Small intestine (tissue), 7 donors: ENCODE data around the gene PSMD11. TPM values are rescaled to one million over a fixed set of nuclear protein-coding genes. Genes with fewer than 3 reads are reported as not detected.
A peak's percentile ranks its signal among the peaks of the same experiment; 100 is the strongest.

Source experiments
- DNase-seq, 2 donors: peaks; one replicate each; pipeline versions ENCODE4 v3.0.0 to v3.0.0-alpha.2; 2013
- FAIRE-seq: peaks from 2 replicates; lab custom pipeline; 2012; peaks lifted over from hg19 to GRCh38; lab: Jason Lieb, UNC
- H3K27ac ChIP-seq, 3 donors: one replicate each; pipeline ENCODE4 v1.5.1; 2013; ENCODE audit warnings: low read length in 2 of 3, mild to moderate bottlenecking in 2 of 3, control low read depth in 1 of 3, inconsistent platforms in 1 of 3, low read depth in 1 of 3, moderate library complexity in 1 of 3
- H3K27me3 ChIP-seq, 3 donors: one replicate each; pipeline ENCODE4 v1.6.1; 2013; ENCODE audit warnings: low read length in 3 of 3, inconsistent platforms in 1 of 3; ENCODE audit not compliant: control insufficient read depth in 3 of 3, insufficient read depth in 3 of 3
- H3K36me3 ChIP-seq, 3 donors: one replicate each; pipeline ENCODE4 v1.6.1; 2013; ENCODE audit warnings: low read length in 3 of 3, inconsistent platforms in 1 of 3, low read depth in 1 of 3, mild to moderate bottlenecking in 1 of 3, moderate library complexity in 1 of 3; ENCODE audit not compliant: control insufficient read depth in 3 of 3, insufficient read depth in 2 of 3
- H3K4me1 ChIP-seq, 3 donors: one replicate each; pipeline ENCODE4 v1.6.1; 2013; ENCODE audit warnings: low read length in 2 of 3, inconsistent platforms in 1 of 3, low read depth in 1 of 3, mild to moderate bottlenecking in 1 of 3, moderate library complexity in 1 of 3; ENCODE audit not compliant: control insufficient read depth in 3 of 3, insufficient read depth in 2 of 3
- H3K4me3 ChIP-seq, 3 donors: one replicate each; pipeline ENCODE4 v1.5.1; 2013; ENCODE audit warnings: low read length in 3 of 3, control low read depth in 1 of 3, inconsistent platforms in 1 of 3, low read depth in 1 of 3, mild to moderate bottlenecking in 1 of 3, moderate library complexity in 1 of 3
- H3K9me3 ChIP-seq, 2 donors: one replicate each; pipeline ENCODE4 v1.6.1; 2013; ENCODE audit warnings: low read depth in 1 of 2, low read length in 1 of 2; ENCODE audit not compliant: control insufficient read depth in 2 of 2, insufficient read depth in 1 of 2
- WGBS, 3 donors: extraction: QIAGEN DNeasy Blood & Tissue Kit; methylation state at CpG; one replicate each; pipeline ENCODE4 v1.1.7; 2013; 5-methylcytosine and 5-hydroxymethylcytosine counted together
- polyA plus RNA-seq, 4 donors: library from polyadenylated mRNA; stranded (reverse) in 3 of 4; unstranded in 1 of 4; fragments of 200-250 nt in 3 of 4; fragments of 120-200 nt in 1 of 4; gene quantifications; one replicate each; pipeline versions ENCODE4 v1.2.1 to v1.2.3, GENCODE V29; 2013
- donor health status: healthy with polysubstance abuse.
- donor health status: control.
- donor health status: control.
- donor health status: Bipolar disorder and iron deficiency.
- donor health status: healthy.

PSMD11 gene
- polyA plus RNA-seq, 4 donors, result 39.4 to 50.2 (median 44.0) TPM

DNA sequence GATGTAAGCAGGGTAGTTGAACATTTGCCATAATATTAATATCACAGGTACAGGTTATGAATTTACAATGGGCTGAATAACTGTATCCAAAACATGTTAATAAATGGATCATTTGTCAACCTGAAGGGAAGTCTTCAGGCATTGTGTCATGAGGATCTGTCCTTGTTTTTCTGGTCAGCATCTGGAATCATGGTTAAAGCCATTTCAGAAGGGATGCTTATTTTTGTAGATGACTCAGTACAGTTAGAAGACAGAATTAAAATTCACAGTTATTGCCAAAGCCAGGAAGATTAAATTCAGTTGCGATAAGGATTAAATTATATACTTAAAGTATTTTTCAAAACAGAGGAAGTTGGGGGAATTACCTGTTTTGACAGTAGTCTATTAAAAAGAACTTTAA lies 8.0 kb downstream of the PSMD11 start:
- WGBS, 3 donors, result 92 to 97% (median 95%) methylated on average over 1 of the region's 1 CpG
- H3K36me3 ChIP-seq, result peaks cover 6 to 34% (median 32%) of the 10 kb centered on the region in 3 donors
- FAIRE-seq, result no peak

DNA sequence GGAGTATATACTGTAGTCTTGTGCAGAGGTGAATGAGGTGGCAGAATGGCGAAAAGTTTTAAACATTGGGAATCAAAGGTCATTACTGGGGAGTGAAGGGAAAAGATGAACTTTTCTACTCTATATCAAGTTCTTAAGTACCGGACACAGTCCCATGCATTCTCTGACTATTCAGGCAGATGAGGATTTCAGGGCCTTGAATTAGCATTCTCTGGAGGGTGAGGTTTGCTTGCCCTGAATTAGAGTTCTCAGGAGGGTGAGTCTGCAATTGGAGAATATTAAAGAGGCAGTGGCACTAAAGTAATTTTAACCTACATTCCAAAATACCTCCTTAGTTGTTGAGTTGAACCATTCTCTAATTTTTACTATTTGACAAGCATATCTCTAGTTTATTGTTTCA lies 9.1 kb downstream of the PSMD11 start:
- H3K9me3 ChIP-seq, result no peaks in the 10 kb centered on the region
- H3K4me3 ChIP-seq, result no peak overlapping the region
- no peak overlapping the region for H3K27ac ChIP-seq
- H3K4me1 ChIP-seq, result no peaks in the 10 kb centered on the region
- no peak for FAIRE-seq
- WGBS, 3 donors, result 96 to 98% (median 98%) methylated on average over 2 of the region's 2 CpGs
- no peak for DNase-seq
- no peaks in the 10 kb centered on the region for H3K27me3 ChIP-seq
- H3K36me3 ChIP-seq, result peaks cover 7 to 37% (median 27%) of the 10 kb centered on the region in 3 donors

More for the DNA sequence above, 8.0 kb downstream of the PSMD11 start:
- DNase-seq, result no peak
- no peaks in the 10 kb centered on the region for H3K9me3 ChIP-seq
- no peak overlapping the region for H3K4me3 ChIP-seq
- H3K27ac ChIP-seq, result no peak overlapping the region
- no peaks in the 10 kb centered on the region for H3K27me3 ChIP-seq
- H3K4me1 ChIP-seq, result no peaks in the 10 kb centered on the region

DNA sequence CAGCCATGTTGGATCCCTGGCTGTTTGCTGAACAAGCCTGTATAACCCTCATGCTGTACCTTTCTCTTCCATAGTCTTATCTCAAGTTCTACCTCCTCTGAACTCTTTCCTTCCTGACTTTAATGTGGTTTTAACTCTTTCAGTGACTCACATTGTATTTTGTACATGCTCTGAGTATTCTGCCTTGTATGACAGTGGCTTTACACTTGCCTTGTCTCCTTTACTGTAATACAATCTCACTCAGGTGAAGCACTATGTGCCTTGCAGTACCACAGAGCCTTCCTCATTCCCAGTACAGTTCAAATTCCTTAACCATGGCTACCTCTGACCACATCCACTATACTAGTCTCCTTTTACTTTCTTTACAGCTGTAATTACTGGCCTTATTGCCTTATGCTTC lies 14.1 kb downstream of the PSMD11 start:
- no peaks in the 10 kb centered on the region for H3K9me3 ChIP-seq
- DNase-seq (peak in 1 of 2 donors; percentile 50), FAIRE-seq (no peak)
- no peaks in the 10 kb centered on the region for H3K27me3 ChIP-seq
- no peak overlapping the region for H3K27ac ChIP-seq
- H3K4me3 ChIP-seq, result no peak overlapping the region
- peaks cover 6 to 36% (median 30%) of the 10 kb centered on the region in 3 donors for H3K36me3 ChIP-seq
- H3K4me1 ChIP-seq, result no peaks in the 10 kb centered on the region

DNA sequence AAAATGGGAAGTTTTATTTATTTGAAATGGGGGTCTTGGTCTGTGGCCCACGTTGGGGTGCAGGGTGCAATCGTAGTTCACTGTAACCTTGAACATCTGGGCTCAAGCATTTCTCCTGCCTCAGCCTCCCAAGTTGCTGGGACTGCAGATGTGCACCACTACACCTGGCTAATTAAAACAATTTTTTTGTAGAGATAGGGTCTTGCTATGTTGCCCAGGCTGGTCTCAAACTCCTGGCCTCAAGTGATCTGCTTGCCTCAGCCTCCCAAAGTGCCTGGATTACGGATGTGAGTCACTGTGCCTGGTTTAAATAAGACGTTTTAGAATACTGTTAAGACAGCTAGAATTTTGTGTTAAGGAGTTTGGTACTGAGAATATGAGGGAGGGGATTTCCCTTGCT lies 15.7 kb downstream of the PSMD11 start:
- H3K4me1 ChIP-seq, result no peaks in the 10 kb centered on the region
- FAIRE-seq (no peak), DNase-seq (no peak)
- peaks cover 7 to 37% (median 25%) of the 10 kb centered on the region in 3 donors for H3K36me3 ChIP-seq
- no peaks in the 10 kb centered on the region for H3K27me3 ChIP-seq
- no peak overlapping the region for H3K27ac ChIP-seq
- H3K9me3 ChIP-seq, result no peaks in the 10 kb centered on the region
- no peak overlapping the region for H3K4me3 ChIP-seq
- 87 to 92% (median 89%) methylated on average over 4 of the region's 4 CpGs for WGBS, 3 donors

DNA sequence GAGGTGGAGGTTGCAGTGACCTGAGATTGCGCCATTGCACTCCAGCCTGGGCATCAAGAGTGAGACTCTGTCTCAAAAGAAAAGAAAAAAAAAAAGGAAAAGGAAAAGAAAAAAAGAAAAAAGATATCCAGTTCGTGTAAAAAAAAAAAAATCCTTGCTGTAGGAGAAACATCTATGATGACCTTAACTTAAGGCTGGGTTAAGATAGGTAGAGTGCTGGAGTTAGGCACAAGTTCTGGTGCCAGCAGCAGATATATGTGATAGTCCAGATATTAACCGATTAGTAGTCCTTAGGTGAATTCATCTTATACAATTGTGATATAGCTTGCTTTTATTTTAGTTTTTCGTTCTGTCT lies 17.2 kb downstream of the PSMD11 start:
- Histone ChIP-seq H3K27me3 (no peaks in the 10 kb centered on the region), H3K9me3 (no peaks in the 10 kb centered on the region), H3K4me1 (no peaks in the 10 kb centered on the region), H3K4me3 (no peak overlapping the region), H3K27ac (no peak overlapping the region), H3K36me3 (peaks cover 7 to 44% (median 20%) of the 10 kb centered on the region in 3 donors)
- FAIRE-seq (no peak), DNase-seq (no peak)
- WGBS, 3 donors, result 68 to 79% (median 72%) methylated on average over 4 of the region's 4 CpGs

DNA sequence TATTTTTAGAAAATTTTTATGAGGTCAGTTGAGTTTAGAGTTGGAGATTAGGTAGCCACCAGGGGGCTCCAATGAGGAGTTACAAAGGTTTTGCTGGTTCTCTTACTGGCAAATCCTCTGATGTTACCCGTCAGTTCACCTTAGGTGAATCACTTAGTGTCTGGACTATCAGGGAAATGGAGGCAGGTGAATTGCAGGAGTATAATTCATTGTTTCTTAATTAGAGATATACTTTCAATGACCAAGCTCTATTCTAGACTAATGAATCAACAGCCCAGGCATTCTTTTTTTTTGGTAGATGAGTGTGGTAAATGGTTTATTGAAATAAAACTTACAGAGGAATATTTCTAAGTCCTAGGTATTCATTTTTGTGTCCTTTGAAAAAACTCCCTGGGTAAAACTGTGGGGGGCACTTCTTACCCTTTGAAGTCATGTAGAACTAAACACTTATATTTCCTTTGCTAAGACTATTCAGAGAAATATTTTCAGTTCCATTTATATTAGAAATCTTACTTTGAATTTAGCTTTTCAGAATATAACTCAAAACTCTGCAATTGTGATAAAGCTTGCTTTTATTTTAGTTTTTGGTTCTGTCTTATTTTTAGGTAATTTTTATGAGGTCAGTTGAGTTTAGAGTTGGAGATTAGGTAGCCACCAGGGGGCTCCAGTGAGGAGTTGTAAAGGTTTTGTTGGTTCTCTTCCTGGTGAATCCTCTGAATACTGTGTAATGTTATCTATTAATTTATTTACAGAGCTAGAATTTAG lies 17.7 kb downstream of the PSMD11 start:
- Histone ChIP-seq H3K4me3 (no peak overlapping the region), H3K27me3 (no peaks in the 10 kb centered on the region), H3K27ac (no peak overlapping the region), H3K4me1 (no peaks in the 10 kb centered on the region), H3K36me3 (peaks cover 7 to 44% (median 20%) of the 10 kb centered on the region in 3 donors), H3K9me3 (no peaks in the 10 kb centered on the region)
- FAIRE-seq (peak; percentile 5), DNase-seq (peak; percentile 51 to 54)
- 43 to 71% (median 58%) methylated on average over 1 of the region's 1 CpG for WGBS, 3 donors

DNA sequence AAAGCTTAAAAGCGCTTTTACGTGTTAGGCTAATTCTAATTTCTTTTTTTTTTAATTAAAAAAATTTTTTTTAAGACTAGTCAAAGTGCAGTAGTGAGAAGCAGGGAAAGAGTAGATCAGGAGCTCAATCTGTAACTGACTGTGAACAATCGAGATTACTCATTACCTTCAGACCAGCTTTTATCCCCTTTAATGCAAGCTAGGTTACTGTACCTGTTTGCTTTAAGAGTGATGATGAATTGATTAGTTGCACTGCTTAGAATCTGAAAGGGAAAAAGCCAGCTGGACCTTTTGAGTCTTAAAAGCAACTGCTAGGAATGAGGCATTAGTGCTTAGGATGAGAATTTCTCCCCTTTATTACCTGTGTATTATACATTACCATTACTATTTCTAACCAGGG lies 19.0 kb downstream of the PSMD11 start:
- Histone ChIP-seq H3K4me3 (no peak overlapping the region), H3K36me3 (peaks cover 8 to 46% (median 19%) of the 10 kb centered on the region in 3 donors), H3K4me1 (no peaks in the 10 kb centered on the region), H3K27ac (no peak overlapping the region), H3K9me3 (no peaks in the 10 kb centered on the region), H3K27me3 (no peaks in the 10 kb centered on the region)
- 73 to 90% (median 78%) methylated on average over 3 of the region's 3 CpGs for whole genome bisulfite sequencing, 3 donors
- FAIRE-seq (no peak), DNase-seq (no peak)

DNA sequence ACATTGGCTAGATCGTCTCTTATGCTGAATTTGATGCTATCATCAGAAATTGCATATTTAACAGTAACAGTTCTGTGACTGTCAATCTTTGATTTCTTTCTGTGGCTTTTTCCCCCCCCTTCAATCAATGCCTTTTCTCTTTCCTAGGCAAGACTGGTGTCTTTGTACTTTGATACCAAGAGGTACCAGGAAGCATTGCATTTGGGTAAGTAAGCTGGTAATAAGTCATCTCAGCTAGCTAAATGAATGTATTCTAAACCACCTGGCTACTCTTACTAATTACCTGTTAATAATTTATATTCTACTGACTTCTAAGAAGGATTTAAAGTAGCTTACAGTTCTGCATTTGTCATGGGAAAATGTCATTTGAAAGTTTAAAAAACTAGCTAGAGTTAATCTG lies 20.1 kb downstream of the PSMD11 start:
- no peak overlapping the region for H3K4me3 ChIP-seq
- no peak for DNase-seq
- H3K36me3 ChIP-seq, result peaks cover 6 to 45% (median 23%) of the 10 kb centered on the region in 3 donors
- H3K27ac ChIP-seq, result no peak overlapping the region
- no peaks in the 10 kb centered on the region for H3K9me3 ChIP-seq
- WGBS, 3 donors, result 26 to 62% (median 40%) methylated on average over 1 of the region's 1 CpG
- H3K27me3 ChIP-seq, result no peaks in the 10 kb centered on the region
- H3K4me1 ChIP-seq, result no peaks in the 10 kb centered on the region
- FAIRE-seq, result no peak

DNA sequence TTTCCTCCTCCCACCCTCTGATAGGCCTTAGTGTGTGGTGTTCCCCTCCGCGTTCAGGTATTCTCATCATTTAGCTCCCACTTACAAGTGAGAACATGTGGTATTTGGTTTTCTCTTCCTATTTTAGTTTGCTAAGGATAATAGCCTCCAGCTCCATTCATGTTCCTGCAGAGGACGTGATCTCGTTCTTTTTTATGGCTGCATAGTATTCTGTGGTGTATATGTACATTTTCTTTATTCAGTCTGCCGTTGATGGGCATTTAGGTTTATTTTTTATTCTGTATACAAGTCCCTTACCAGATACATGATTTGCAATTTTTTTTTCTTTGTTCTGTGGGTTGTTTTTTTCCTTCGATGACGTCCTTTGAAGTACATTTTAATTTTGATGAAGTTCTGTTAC lies 23.6 kb downstream of the PSMD11 start:
- Histone ChIP-seq H3K4me1 (no peaks in the 10 kb centered on the region), H3K36me3 (peaks cover 16 to 43% (median 33%) of the 10 kb centered on the region in 3 donors), H3K27me3 (no peaks in the 10 kb centered on the region), H3K9me3 (no peaks in the 10 kb centered on the region), H3K4me3 (no peak overlapping the region), H3K27ac (no peak overlapping the region)
- no peak for DNase-seq
- FAIRE-seq, result no peak
- WGBS, 3 donors, result 97 to 98% (median 97%) methylated on average over 7 of the region's 7 CpGs
